ENCODE data around the gene PARVG. TPM values are rescaled to one million over a fixed set of nuclear protein-coding genes. Genes with fewer than 3 reads are reported as not detected.

Gene PARVG
- total RNA-seq, 1 experiment from 2014 or later, result 1.3 TPM

DNA sequence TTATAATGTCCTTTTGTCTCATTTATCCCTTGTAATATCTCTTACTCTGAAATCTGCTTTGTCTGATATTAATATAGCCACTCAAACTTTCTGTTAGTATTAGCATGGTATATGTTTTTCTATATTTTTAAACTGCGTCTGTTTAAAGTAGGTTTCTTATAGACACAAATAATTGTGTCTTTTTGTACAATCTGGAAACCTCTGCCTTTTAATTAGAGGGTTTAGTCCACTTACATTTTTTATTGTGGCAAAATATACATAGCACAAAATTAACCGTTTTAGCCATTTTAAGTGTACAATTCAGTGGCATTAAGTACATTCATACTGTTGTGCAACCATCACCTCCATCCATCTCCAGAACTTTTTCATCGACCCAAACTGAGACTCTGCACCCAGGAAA lies 28.6 kb downstream of the PARVG start:
- Histone ChIP-seq H3K79me2 (ENCODE audit: insufficient read depth, low read length) (no peaks in the 10 kb centered on the region), H3K9ac (ENCODE audit: extremely low read depth, insufficient read length, low read length) (no peak overlapping the region), H3K79me1 (ENCODE audit: insufficient read depth, low read depth, low read length, poor library complexity, severe bottlenecking) (no peaks in the 10 kb centered on the region), H4K5ac (ENCODE audit: insufficient read length, low read depth, low read length) (no peak overlapping the region), H4K8ac (replicated peaks; ENCODE audit: insufficient read length, low read depth, low read length) (no peak overlapping the region), H3K18ac (ENCODE audit: insufficient read length, low read depth, low read length) (no peak overlapping the region), H4K20me1 (ENCODE audit: control insufficient read depth, insufficient read depth, insufficient read length) (no peaks in the 10 kb centered on the region), H3K23ac (ENCODE audit: insufficient read length, low read depth, low read length) (no peak overlapping the region), H3K4me1 (ENCODE audit: insufficient read depth, low read length) (no peaks in the 10 kb centered on the region), H2BK20ac (ENCODE audit: low read depth, low read length, poor library complexity, severe bottlenecking) (no peak overlapping the region), H2BK15ac (ENCODE audit: low read depth, low read length) (no peak overlapping the region), H2BK120ac (ENCODE audit: low read depth, low read length, poor library complexity, severe bottlenecking) (no peak overlapping the region), H3K23me2 (ENCODE audit: insufficient read length, low read depth, low read length, poor library complexity, severe bottlenecking) (no peaks in the 10 kb centered on the region), H3K56ac (ENCODE audit: insufficient read length, low read depth, low read length) (no peak overlapping the region), H2AFZ (ENCODE audit: low read length) (no peak overlapping the region), H3K14ac (ENCODE audit: insufficient read depth, low read length) (no peak overlapping the region), H3K4ac (ENCODE audit: low read depth, low read length) (no peak overlapping the region), H2AK5ac (ENCODE audit: insufficient read length, low read length) (no peak overlapping the region), H3K27me3 (ENCODE audit: insufficient read depth, low read length) (no peaks in the 10 kb centered on the region), H2BK12ac (ENCODE audit: insufficient read length, low read depth, low read length) (no peak overlapping the region), H2BK5ac (ENCODE audit: insufficient read length, low read length) (no peak overlapping the region), H3K9me3 (ENCODE audit: control insufficient read depth, low read depth, low read length) (no peaks in the 10 kb centered on the region), H3T11ph (ENCODE audit: low read length) (no peak overlapping the region), H3K27ac (ENCODE audit: insufficient read length, low read depth, low read length) (no peak overlapping the region), H4K91ac (ENCODE audit: insufficient read length, low read depth, low read length) (no peak overlapping the region), H3K4me2 (ENCODE audit: insufficient read depth, insufficient read length, low read length) (no peak overlapping the region)
- peaks cover 11% of the 10 kb centered on the region for H3K27me3 Mint-ChIP-seq (ENCODE audit: low read depth)
- peaks cover 0 to 4% of the 10 kb centered on the region in 2 experiments; a peak in 2 of 4 replicates for H3K4me1 Mint-ChIP-seq
- no peak for DNase-seq
- peaks cover 0 to 11% of the 10 kb centered on the region in 2 experiments; a peak in 3 of 5 replicates for H3K9me3 Mint-ChIP-seq
- WGBS (ENCODE audit: extremely low coverage, insufficient read length, low lambda C conversion rate), result no CpG with 5 or more reads among the region's 3 CpGs
- H3K36me3 Mint-ChIP-seq (ENCODE audit: insufficient read depth in 1 of 3, low read depth in 3 of 3), result peaks cover 0 to 3% (median 0%) of the 10 kb centered on the region in 3 experiments; a peak in 2 of 7 replicates
- TF ChIP-seq, protein P1, sequence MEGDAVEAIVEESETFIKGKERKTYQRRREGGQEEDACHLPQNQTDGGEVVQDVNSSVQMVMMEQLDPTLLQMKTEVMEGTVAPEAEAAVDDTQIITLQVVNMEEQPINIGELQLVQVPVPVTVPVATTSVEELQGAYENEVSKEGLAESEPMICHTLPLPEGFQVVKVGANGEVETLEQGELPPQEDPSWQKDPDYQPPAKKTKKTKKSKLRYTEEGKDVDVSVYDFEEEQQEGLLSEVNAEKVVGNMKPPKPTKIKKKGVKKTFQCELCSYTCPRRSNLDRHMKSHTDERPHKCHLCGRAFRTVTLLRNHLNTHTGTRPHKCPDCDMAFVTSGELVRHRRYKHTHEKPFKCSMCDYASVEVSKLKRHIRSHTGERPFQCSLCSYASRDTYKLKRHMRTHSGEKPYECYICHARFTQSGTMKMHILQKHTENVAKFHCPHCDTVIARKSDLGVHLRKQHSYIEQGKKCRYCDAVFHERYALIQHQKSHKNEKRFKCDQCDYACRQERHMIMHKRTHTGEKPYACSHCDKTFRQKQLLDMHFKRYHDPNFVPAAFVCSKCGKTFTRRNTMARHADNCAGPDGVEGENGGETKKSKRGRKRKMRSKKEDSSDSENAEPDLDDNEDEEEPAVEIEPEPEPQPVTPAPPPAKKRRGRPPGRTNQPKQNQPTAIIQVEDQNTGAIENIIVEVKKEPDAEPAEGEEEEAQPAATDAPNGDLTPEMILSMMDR (conservative IDR thresholded peaks at IDR 0.05), result no peak
- no peak overlapping the region for H3K27ac Mint-ChIP-seq
- H3K4me3 Mint-ChIP-seq, result no peak overlapping the region

Measured in H9 (cell line).